Measurements from ENCODE around the gene SURF1. TPM values are rescaled to one million over a fixed set of nuclear protein-coding genes. Genes with fewer than 3 reads are reported as not detected.
A peak's percentile ranks its signal among the peaks of the same experiment; 100 is the strongest.
"Not testable (repeated sequence)": the region's sequence is repeated elsewhere in the genome, so short reads cannot be mapped to it uniquely, and the experiment has no call there.

The SURF1 gene
- total RNA-seq, 2 experiments from 2014 or later, result 40.6 to 41.9 TPM

GRCh38 chr9:133344071-133344470 is 12.2 kb downstream of the SURF1 start:
- no peak overlapping the region for H3K4me3 Mint-ChIP-seq

GRCh38 chr9:133342570-133342969 is 13.7 kb downstream of the SURF1 start:
- ATAC-seq (ENCODE audit: low read depth), result no peak
- Mint-ChIP-seq H3K36me3 (peaks cover 30% of the 10 kb centered on the region), H3K27me3 (no peaks in the 10 kb centered on the region), H3K4me1 (peaks cover 34% of the 10 kb centered on the region), H3K4me3 (no peak overlapping the region), H3K9me3 (no peaks in the 10 kb centered on the region), H3K27ac (no peak overlapping the region)
- no peak for DNase-seq
- POLR2A ChIA-PET, result interaction anchor here (1.4 to 1.6 kb wide), 2 partner anchors 13 to 32 kb away, joined by 4 to 6 read pairs; partner anchors contain the start of genes SURF1 and SURF2

More at GRCh38 chr9:133344071-133344470, 12.2 kb downstream of the SURF1 start:
- peaks cover 32% of the 10 kb centered on the region for H3K36me3 Mint-ChIP-seq
- peaks cover 37% of the 10 kb centered on the region for H3K4me1 Mint-ChIP-seq
- DNase-seq, result no peak
- H3K27me3 Mint-ChIP-seq, result no peaks in the 10 kb centered on the region
- no peak overlapping the region for H3K27ac Mint-ChIP-seq
- H3K9me3 Mint-ChIP-seq, result no peaks in the 10 kb centered on the region
- ATAC-seq (ENCODE audit: low read depth), result no peak
- POLR2A ChIA-PET, result no interaction called here

- no peak for DNase-seq
- peaks cover 29% of the 10 kb centered on the region for H3K36me3 Mint-ChIP-seq
- no peak for ATAC-seq (ENCODE audit: low read depth)
- POLR2A ChIA-PET, result interaction anchor here (0.9 to 1.6 kb wide), 3 partner anchors 14 to 33 kb away, joined by 4 to 6 read pairs (median 5); partner anchors contain the start of genes SURF1 and SURF2
- H3K9me3 Mint-ChIP-seq, result no peaks in the 10 kb centered on the region
- peaks cover 32% of the 10 kb centered on the region for H3K4me1 Mint-ChIP-seq
- H3K27me3 Mint-ChIP-seq, result no peaks in the 10 kb centered on the region
- peak overlapping the region; percentile 61 for H3K27ac Mint-ChIP-seq
- H3K4me3 Mint-ChIP-seq, result no peak overlapping the region
These were observed 14.2 kb downstream of the SURF1 start for GRCh38 chr9:133342069-133342406.

DNA sequence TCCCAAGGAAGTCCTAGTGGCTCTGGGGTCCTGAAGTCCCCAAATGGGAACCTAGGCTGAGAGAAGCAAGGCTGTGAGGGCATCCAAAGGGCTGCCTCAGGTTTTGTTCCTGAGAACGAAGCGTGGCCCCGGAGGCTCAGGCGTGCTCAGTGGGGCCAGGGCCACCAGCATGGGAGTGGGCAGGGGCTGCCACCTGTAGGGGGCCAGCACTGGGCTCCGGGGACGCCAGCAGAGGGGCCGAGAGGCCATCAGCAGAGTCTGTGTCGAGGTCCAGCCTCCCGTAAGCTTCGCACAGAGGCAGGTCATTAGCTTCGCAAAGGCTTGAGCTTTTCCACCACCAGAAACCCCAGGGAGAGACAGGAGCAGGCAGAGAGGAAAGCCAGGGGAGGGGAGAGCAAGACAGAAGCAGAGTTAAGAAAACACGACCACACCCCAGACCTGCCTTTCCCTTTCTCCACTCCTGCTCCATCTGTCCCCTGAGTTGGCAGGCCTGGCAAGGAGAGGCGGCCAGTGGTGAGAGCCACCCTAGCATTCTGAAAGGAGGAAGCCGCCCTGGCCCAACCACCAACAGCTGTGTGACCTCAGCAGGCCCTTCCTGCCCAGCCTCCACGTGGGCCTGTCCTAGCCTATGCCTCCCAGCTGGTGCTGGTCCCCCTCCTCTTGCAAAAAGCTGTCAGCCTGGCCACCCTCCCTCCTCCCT is 14.8 kb downstream of the SURF1 start:
- no peak for ATAC-seq (ENCODE audit: low read depth)
- no peak for DNase-seq
- POLR2A ChIA-PET, result interaction anchor here (0.9 to 1.6 kb wide), 4 partner anchors 14 to 33 kb away, joined by 3 to 8 read pairs (median 4); partner anchors contain the start of genes SURF1 and SURF2
- Mint-ChIP-seq H3K4me3 (no peak overlapping the region), H3K36me3 (peaks cover 28% of the 10 kb centered on the region), H3K9me3 (no peaks in the 10 kb centered on the region), H3K4me1 (peaks cover 29% of the 10 kb centered on the region), H3K27me3 (no peaks in the 10 kb centered on the region), H3K27ac (peak overlapping the region; percentile 92)

GRCh38 chr9:133340916-133341315 is 15.4 kb downstream of the SURF1 start:
- POLR2A ChIA-PET, result interaction anchor here (1.0 to 1.4 kb wide), 3 partner anchors 15 to 34 kb away, joined by 3 to 8 read pairs (median 4); partner anchors contain the start of genes SURF1 and SURF2
- Mint-ChIP-seq H3K4me1 (peaks cover 26% of the 10 kb centered on the region), H3K27ac (peak overlapping the region; percentile 92), H3K4me3 (peak overlapping the region; percentile 46), H3K36me3 (peaks cover 24% of the 10 kb centered on the region), H3K27me3 (no peaks in the 10 kb centered on the region), H3K9me3 (no peaks in the 10 kb centered on the region)
- no peak for ATAC-seq (ENCODE audit: low read depth)
- DNase-seq, result no peak

- Mint-ChIP-seq H3K36me3 (peaks cover 26% of the 10 kb centered on the region), H3K9me3 (no peaks in the 10 kb centered on the region), H3K4me3 (peak overlapping the region; percentile 46), H3K4me1 (peaks cover 28% of the 10 kb centered on the region), H3K27me3 (no peaks in the 10 kb centered on the region), H3K27ac (peak overlapping the region; percentile 92)
- POLR2A ChIA-PET, result interaction anchor here (1.0 to 2.0 kb wide), 3 partner anchors 8 to 35 kb away, joined by 4 to 11 read pairs (median 8); partner anchors contain the start of genes MED22 and RPL7A
- ATAC-seq (ENCODE audit: low read depth) (no peak), DNase-seq (no peak)
These were observed 16.0 kb downstream of the SURF1 start for GRCh38 chr9:133340256-133340655.

DNA sequence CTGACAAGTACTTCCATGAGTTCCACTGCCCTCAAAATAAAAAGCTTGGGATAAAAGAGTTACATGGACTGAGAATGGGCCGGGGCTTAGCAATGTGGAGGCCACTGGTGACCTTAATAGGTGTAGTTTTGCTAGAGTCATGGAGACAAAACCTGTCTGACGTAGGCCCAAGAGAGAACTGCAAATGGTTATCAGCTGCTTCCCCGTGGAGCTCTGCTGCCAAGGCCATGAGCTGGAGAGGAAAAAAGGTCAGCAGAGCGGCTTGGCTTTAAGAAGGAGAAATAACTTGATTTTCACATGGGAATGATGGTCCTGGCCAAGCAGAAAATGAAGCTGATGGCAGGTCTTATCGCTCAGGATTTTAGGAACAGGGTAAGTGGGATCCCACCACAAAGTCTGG is 16.6 kb downstream of the SURF1 start:
- H3K4me3 Mint-ChIP-seq, result peak overlapping the region; percentile 9
- POLR2A ChIA-PET, result interaction anchor here (2.0 kb wide), 1 partner anchor 8 kb away, joined by 11 read pairs; the partner anchor contains the start of genes MED22 and RPL7A
- H3K27me3 Mint-ChIP-seq, result no peaks in the 10 kb centered on the region
- H3K4me1 Mint-ChIP-seq, result peaks cover 31% of the 10 kb centered on the region
- peak overlapping the region; percentile 92 for H3K27ac Mint-ChIP-seq
- ATAC-seq (ENCODE audit: low read depth) (no peak), DNase-seq (no peak)
- no peaks in the 10 kb centered on the region for H3K9me3 Mint-ChIP-seq
- peaks cover 26% of the 10 kb centered on the region for H3K36me3 Mint-ChIP-seq

DNA sequence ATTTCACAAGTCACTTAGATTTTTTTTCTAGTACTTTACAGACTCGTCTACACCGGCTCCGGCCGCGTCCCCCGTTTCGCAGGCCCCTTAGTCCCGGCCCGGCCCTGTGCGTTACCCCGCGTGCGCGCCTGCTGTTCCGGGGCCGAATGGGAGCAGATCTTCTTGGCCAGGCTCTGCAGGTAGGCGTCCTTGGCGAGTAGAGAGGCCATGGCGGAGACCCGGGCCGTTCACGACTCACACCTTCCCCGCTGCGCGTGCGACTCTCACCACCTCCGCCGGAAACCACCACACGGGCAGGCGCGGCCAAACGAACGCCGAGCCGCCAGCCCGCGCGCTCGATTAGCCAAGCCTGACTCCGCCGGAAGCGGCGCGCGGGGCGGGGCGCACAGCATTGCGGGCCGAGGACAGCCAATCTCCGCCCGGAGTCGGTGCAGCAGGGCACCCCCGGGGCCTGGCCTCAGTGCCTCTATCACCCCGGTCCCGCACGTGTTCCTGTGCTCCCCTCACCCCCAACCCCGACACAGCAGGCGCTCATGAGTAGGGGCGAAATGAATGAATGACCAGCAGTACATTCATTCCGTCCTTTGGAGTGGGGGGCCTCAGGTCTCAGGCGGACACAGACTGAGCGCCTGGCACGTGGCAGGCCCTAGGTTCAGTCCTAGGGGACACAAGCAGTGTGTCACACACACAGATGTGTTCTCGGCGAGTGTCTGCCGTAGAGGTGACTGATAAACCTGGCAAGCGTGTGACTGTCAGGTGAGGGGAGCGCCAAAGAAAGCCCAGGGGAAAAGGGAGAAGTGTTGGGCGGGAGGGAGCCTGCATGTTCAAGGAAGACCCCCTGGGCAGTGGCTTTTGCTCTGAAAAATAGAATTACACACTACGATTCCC is 20.1 kb downstream of the SURF1 start, which contains the start of gene SURF6:
Gene SURF6 (minus strand): TSS at position 265 of the 888 bp plus-strand sequence. CDS start 56 bp downstream, at position 209.
- H3K27ac Mint-ChIP-seq, result peak within 1 kb of the TSS; percentile 95
- H3K9me3 Mint-ChIP-seq, result no peaks in the 10 kb centered on the region
- H3K4me1 Mint-ChIP-seq, result peaks cover 35% of the 10 kb centered on the region
- H3K4me3 Mint-ChIP-seq, result peak within 1 kb of the TSS; percentile 94
- peak; percentile 98 for DNase-seq
- peaks cover 33% of the 10 kb centered on the region for H3K36me3 Mint-ChIP-seq
- H3K27me3 Mint-ChIP-seq, result no peaks in the 10 kb centered on the region
- POLR2A ChIA-PET, result interaction anchor here (0.7 to 3.2 kb wide), 6 partner anchors 12 to 187 kb away, joined by 3 to 19 read pairs (median 4); partner anchors contain the start of genes MED22, RPL7A, STKLD1 and SURF1
- ATAC-seq (ENCODE audit: low read depth), result peak; percentile 91

- not testable (repeated sequence) for H3K9me3 Mint-ChIP-seq; ATAC-seq (ENCODE audit: low read depth); H3K27me3 Mint-ChIP-seq
- H3K4me1 Mint-ChIP-seq, result peaks cover 25% of the 10 kb centered on the region
- peak overlapping the region; percentile 94 for H3K4me3 Mint-ChIP-seq
- POLR2A ChIA-PET, result interaction anchor here (1.6 to 3.2 kb wide), 4 partner anchors 13 to 42 kb away, joined by 4 to 19 read pairs (median 7); partner anchors contain the start of genes MED22, RPL7A, STKLD1 and SURF1
- peak; percentile 15 for DNase-seq
- H3K36me3 Mint-ChIP-seq, result peaks cover 28% of the 10 kb centered on the region
- peak overlapping the region; percentile 95 for H3K27ac Mint-ChIP-seq
These were observed 21.4 kb downstream of the SURF1 start for GRCh38 chr9:133334888-133335287.

DNA sequence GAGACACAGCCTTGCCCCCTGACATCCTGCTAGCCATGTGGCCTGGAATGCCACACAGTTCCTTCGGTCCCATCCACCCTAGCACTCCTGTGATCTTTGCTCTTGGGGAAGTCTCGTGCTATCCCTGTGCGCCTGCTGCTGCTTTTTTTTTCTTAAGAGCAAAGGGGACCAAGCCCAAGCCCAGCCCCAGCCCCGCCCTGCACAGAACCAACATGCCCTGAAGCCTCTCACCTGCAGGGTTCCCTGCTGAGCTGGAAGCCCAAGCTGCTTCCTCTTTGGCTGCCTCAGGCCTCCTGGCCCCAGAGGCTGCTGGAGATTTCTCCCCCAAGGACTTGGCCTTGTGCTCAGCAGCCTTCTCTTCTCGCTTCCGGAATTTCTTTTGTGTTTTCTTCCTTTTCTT is 22.1 kb downstream of the SURF1 start:
- H3K9me3 Mint-ChIP-seq, result no peaks in the 10 kb centered on the region
- H3K4me3 Mint-ChIP-seq, result peak overlapping the region; percentile 32
- H3K4me1 Mint-ChIP-seq, result peaks cover 20% of the 10 kb centered on the region
- H3K27me3 Mint-ChIP-seq, result no peaks in the 10 kb centered on the region
- POLR2A ChIA-PET, result interaction anchor here (1.6 to 3.2 kb wide), 4 partner anchors 14 to 42 kb away, joined by 4 to 19 read pairs (median 7); partner anchors contain the start of genes MED22, RPL7A, STKLD1 and SURF1
- DNase-seq (peak; percentile 26), ATAC-seq (ENCODE audit: low read depth) (no peak)
- H3K27ac Mint-ChIP-seq, result peak overlapping the region; percentile 48
- peaks cover 25% of the 10 kb centered on the region for H3K36me3 Mint-ChIP-seq

DNA sequence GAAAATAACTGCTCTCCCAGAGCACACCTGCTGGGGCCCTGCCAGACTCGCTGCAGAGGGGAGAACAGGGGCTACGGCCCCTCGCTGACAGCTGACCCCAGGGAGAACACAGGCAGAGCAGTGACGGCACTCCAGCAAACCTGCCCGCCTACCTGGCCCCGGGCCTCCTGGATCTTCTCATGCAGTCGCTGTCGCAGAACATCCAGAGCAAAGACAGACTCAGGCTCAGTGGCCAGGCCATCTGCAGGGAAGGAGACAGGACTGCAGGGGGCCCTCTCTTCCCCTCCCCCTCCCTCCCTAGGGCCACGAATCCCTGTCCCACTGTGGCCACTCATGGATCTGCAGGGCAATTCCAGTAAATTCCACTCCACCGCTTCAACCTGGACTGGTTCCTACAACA is 22.7 kb downstream of the SURF1 start:
- H3K9me3 Mint-ChIP-seq, result no peaks in the 10 kb centered on the region
- H3K4me3 Mint-ChIP-seq, result no peak overlapping the region
- DNase-seq, result peak; percentile 25
- POLR2A ChIA-PET, result interaction anchor here (3.2 kb wide), 1 partner anchor 15 kb away, joined by 19 read pairs; the partner anchor contains the start of genes MED22 and RPL7A
- no peak for ATAC-seq (ENCODE audit: low read depth)
- peaks cover 20% of the 10 kb centered on the region for H3K36me3 Mint-ChIP-seq
- H3K27ac Mint-ChIP-seq, result peak overlapping the region; percentile 48
- peaks cover 20% of the 10 kb centered on the region for H3K4me1 Mint-ChIP-seq
- no peaks in the 10 kb centered on the region for H3K27me3 Mint-ChIP-seq

DNA sequence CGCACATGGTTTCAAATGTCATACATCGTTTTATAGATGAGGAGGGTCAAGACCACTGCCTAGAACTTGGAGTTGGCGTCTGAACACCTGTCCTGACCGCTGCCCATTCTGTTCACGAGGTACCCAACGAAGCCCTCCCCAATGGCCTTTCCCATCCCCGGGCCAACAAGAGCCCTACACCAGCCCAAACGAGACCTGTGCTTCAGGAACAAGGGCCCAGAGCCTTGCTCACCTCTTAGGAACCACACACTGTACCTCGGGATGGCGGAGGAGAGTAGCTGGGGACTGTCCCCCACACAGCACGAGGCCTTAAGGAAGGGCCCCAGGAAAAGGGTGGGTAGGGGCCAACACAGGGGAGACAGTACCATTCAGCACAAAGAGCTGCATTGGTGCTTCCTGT is 23.3 kb downstream of the SURF1 start:
- peaks cover 20% of the 10 kb centered on the region for H3K36me3 Mint-ChIP-seq
- peaks cover 20% of the 10 kb centered on the region for H3K4me1 Mint-ChIP-seq
- H3K27ac Mint-ChIP-seq, result no peak overlapping the region
- H3K9me3 Mint-ChIP-seq, result no peaks in the 10 kb centered on the region
- no peak for ATAC-seq (ENCODE audit: low read depth)
- H3K27me3 Mint-ChIP-seq, result no peaks in the 10 kb centered on the region
- POLR2A ChIA-PET, result interaction anchor here (3.2 kb wide), 1 partner anchor 15 kb away, joined by 19 read pairs; the partner anchor contains the start of genes MED22 and RPL7A
- DNase-seq, result peak; percentile 20
- no peak overlapping the region for H3K4me3 Mint-ChIP-seq

GRCh38 chr9:133332381-133332730 is 23.9 kb downstream of the SURF1 start:
- Mint-ChIP-seq H3K4me1 (peaks cover 18% of the 10 kb centered on the region), H3K27ac (no peak overlapping the region), H3K9me3 (no peaks in the 10 kb centered on the region), H3K36me3 (peaks cover 18% of the 10 kb centered on the region), H3K4me3 (no peak overlapping the region), H3K27me3 (no peaks in the 10 kb centered on the region)
- DNase-seq (peak; percentile 15), ATAC-seq (ENCODE audit: low read depth) (no peak)
- POLR2A ChIA-PET, result no interaction called here

All from activated naive CD8-positive, alpha-beta T cell treated with anti-CD3 and anti-CD28 coated beads, Interleukin-2, amount 10 ng/mL, durations not matched to agents 7 days and 5 days (primary cell).